Heart left ventricle (tissue), 16 donors: ENCODE results near the gene CCDC7. TPM values are rescaled to one million over a fixed set of nuclear protein-coding genes. Genes with fewer than 3 reads are reported as not detected.
"Not testable (repeated sequence)": the region's sequence is repeated elsewhere in the genome, so short reads cannot be mapped to it uniquely, and the experiment has no call there.

Experiments
- ATAC-seq, 4 donors: fragments of 200-7000 bp; cut with Tn5 transposase; one replicate each; pipeline ENCODE4 v1.9.1; 2020 to 2022; ENCODE audit warnings: moderate library complexity in 4 of 4, mild to moderate bottlenecking in 3 of 4, moderate number of reproducible peaks in 1 of 4
- DNase-seq, 5 donors: peaks; one replicate each; pipeline ENCODE4 v3.0.0-alpha.2; 2020
- H3K27ac ChIP-seq, 12 donors: fragments of 200-600 bp; sonication (generic) in 4 of 12; one replicate each; pipeline versions ENCODE4 v1.5.0 to v1.8.0; 2016 to 2022; ENCODE audit warnings: mild to moderate bottlenecking in 2 of 12
- H3K27me3 ChIP-seq, 9 donors: fragments of 200-600 bp; sonication (generic) in 2 of 9; one replicate each; pipeline versions ENCODE4 v1.5.1 to v1.8.0; 2016 to 2022; ENCODE audit warnings: mild to moderate bottlenecking in 3 of 9
- H3K36me3 ChIP-seq, 9 donors: fragments of 200-600 bp; sonication (generic) in 2 of 9; one replicate each; pipeline versions ENCODE4 v1.5.0 to v1.8.0; 2018 to 2022; ENCODE audit warnings: mild to moderate bottlenecking in 2 of 9
- H3K4me1 ChIP-seq, 12 donors: fragments of 200-600 bp; sonication (generic) in 4 of 12; one replicate each; pipeline versions ENCODE4 v1.5.0 to v1.8.0; 2016 to 2022; ENCODE audit warnings: mild to moderate bottlenecking in 3 of 12
- H3K4me3 ChIP-seq, 12 donors: fragments of 200-600 bp; sonication (generic) in 4 of 12; one replicate each; pipeline versions ENCODE4 v1.5.0 to v1.8.0; 2017 to 2022; ENCODE audit warnings: mild to moderate bottlenecking in 9 of 12, moderate library complexity in 4 of 12
- H3K9me3 ChIP-seq, 12 donors: fragments of 200-600 bp; sonication (generic) in 4 of 12; one replicate each; pipeline versions ENCODE4 v1.5.0 to v1.8.0; 2016 to 2022; ENCODE audit warnings: mild to moderate bottlenecking in 1 of 12
- CTCF ChIP-seq, 12 donors: fragments of 200-600 bp; sonication (generic) in 4 of 12; IDR thresholded peaks; one replicate each; pipeline versions ENCODE4 v1.5.0 to v1.8.0; 2018 to 2022; ENCODE audit warnings: antibody characterized with exemption in 12 of 12, mild to moderate bottlenecking in 5 of 12
- POLR2A ChIP-seq, 2 donors: fragments of 450-650 bp; IDR thresholded peaks; one replicate each; pipeline ENCODE4 v1.6.1; 2017; ENCODE audit warnings: antibody characterized with exemption in 2 of 2, mild to moderate bottlenecking in 2 of 2, moderate library complexity in 2 of 2
- WGBS, 4 donors: extraction: QIAGEN DNeasy Blood & Tissue Kit in 2 of 4; methylation state at CpG; one replicate each; pipeline versions ENCODE4 v1.1.5 to v1.1.7; 2013 to 2018; 5-methylcytosine and 5-hydroxymethylcytosine counted together
- intact Hi-C, 10 donors: fragments of 100-400 bp; cut with DNase I; formaldehyde crosslinking; loops; one replicate each; pipeline versions ENCODE4 v1.11.1 to v1.14.2; 2022
- polyA plus RNA-seq, 2 donors: library from polyadenylated mRNA; stranded (reverse); fragments of 200-250 nt; gene quantifications; one replicate each; pipeline ENCODE4 v1.2.3, GENCODE V29; 2013
- total RNA-seq, 9 donors: library from RNA; depleted of rRNA in 2 of 9; stranded (reverse); fragments of >200 nt in 2 of 9; fragmentation: NEBNext Ultra II Directional in 3 of 9; extraction: Animal tissue kit (Norgen Biotek cat#: 25700) in 3 of 9; gene quantifications; one replicate each; pipeline versions ENCODE4 v1.1.0 to v1.2.4, GENCODE V29; 2016 to 2023
- donor health status: ischemic (EF 13 %, LVEDD 7.1; RV severe dilation, severe dysfunction).
- donor health status: healthy with polysubstance abuse.
- donor health status: DM: no; HTN: yes; CAD: no.
- donor health status: DM: no; HTN: no; CAD: no.
- donor health status: ischemic (EF 25% LVEDD 6.9; RV normal size, moderate dysfunction).
- donor health status: ischemic (EF 25% LVEDD 5.7; RV mildly dilated, moderate dysfunction).
- donor health status: healthy.
- donor health status: DM: yes; HTN: yes; CAD: no.
- donor health status: ischemic (EF 35%, LVEDD 5.7; RV mildly dilated, moderate dysfunction).
- donor health status: nonischemic (EF 11% LVEDD 7.7; RV severe dilation, severe dysfunction).
- donor health status: DM: yes; HTN: yes; CAD: no.
- donor health status: PGD.
- donor health status: ischemic (EF 29% LVEDD 5.4; RV normal size, mild dysfunction).
- donor health status: nonischemic (EF 23%, LVEDD 6.1; RV moderate dilation, normal function).

CCDC7 gene
- total and polyA plus RNA-seq, 11 donors, result 1.5 to 41.3 (median 22.4) TPM

GRCh38 chr10:32693441-32693979 lies 247.6 kb downstream of the CCDC7 start:
- no peak overlapping the region for H3K4me3 ChIP-seq
- peaks cover 0 to 21% (median 4%) of the 10 kb centered on the region in 12 donors for H3K9me3 ChIP-seq
- peaks cover 0 to 11% (median 0%) of the 10 kb centered on the region in 9 donors for H3K36me3 ChIP-seq
- no peak for DNase-seq
- intact Hi-C loops, result no loop called here
- ATAC-seq, result no peak
- H3K4me1 ChIP-seq, result no peaks in the 10 kb centered on the region
- H3K27me3 ChIP-seq, result no peaks in the 10 kb centered on the region
- H3K27ac ChIP-seq, result no peak overlapping the region
- WGBS, 4 donors, result 78 to 89% (median 83%) methylated on average over 4 of the region's 4 CpGs
- TF ChIP-seq POLR2A (IDR thresholded peaks at IDR 0.05) (no peak), CTCF (IDR thresholded peaks at IDR 0.05) (no peak)

- H3K27me3 ChIP-seq, H3K4me3 ChIP-seq, ATAC-seq, intact Hi-C loops, DNase-seq, H3K4me1 ChIP-seq, H3K27ac ChIP-seq: not testable (repeated sequence)
- 92 to 100% (median 96%) methylated on average over 2 of the region's 2 CpGs for WGBS, 4 donors
- Histone ChIP-seq H3K9me3 (peaks cover 0 to 23% (median 6%) of the 10 kb centered on the region in 12 donors), H3K36me3 (peaks cover 0 to 11% (median 0%) of the 10 kb centered on the region in 9 donors)
Measured at GRCh38 chr10:32699683-32700082, 253.7 kb downstream of the CCDC7 start.

GRCh38 chr10:32713560-32713959 lies 267.6 kb downstream of the CCDC7 start:
- no peak for DNase-seq
- 42 to 56% (median 54%) methylated on average over 1 of the region's 1 CpG for WGBS, 4 donors
- Histone ChIP-seq H3K4me3 (no peak overlapping the region), H3K4me1 (no peaks in the 10 kb centered on the region), H3K27ac (no peak overlapping the region), H3K27me3 (no peaks in the 10 kb centered on the region), H3K36me3 (no peaks in the 10 kb centered on the region), H3K9me3 (peaks cover 0 to 63% (median 7%) of the 10 kb centered on the region in 12 donors)
- intact Hi-C loops, result no loop called here
- no peak for TF ChIP-seq POLR2A (IDR thresholded peaks at IDR 0.05)
- no peak for TF ChIP-seq CTCF (IDR thresholded peaks at IDR 0.05)
- no peak for ATAC-seq

- Histone ChIP-seq H3K27me3 (no peaks in the 10 kb centered on the region), H3K36me3 (peaks cover 0 to 9% (median 0%) of the 10 kb centered on the region in 9 donors), H3K27ac (no peak overlapping the region), H3K4me1 (no peaks in the 10 kb centered on the region), H3K4me3 (no peak overlapping the region), H3K9me3 (peaks cover 0 to 11% (median 0%) of the 10 kb centered on the region in 12 donors)
- 88 to 94% (median 93%) methylated on average over 9 of the region's 9 CpGs for WGBS, 4 donors
- DNase-seq (no peak), ATAC-seq (no peak)
- TF ChIP-seq CTCF (IDR thresholded peaks at IDR 0.05) (no peak), POLR2A (IDR thresholded peaks at IDR 0.05) (no peak)
- intact Hi-C loops, result no loop called here
Measured at GRCh38 chr10:32731527-32731926, 285.6 kb downstream of the CCDC7 start.

- intact Hi-C loops, result no loop called here
- ATAC-seq, result no peak
- Histone ChIP-seq H3K27me3 (no peaks in the 10 kb centered on the region), H3K4me3 (no peak overlapping the region), H3K9me3 (peaks cover 0 to 39% (median 4%) of the 10 kb centered on the region in 12 donors), H3K27ac (no peak overlapping the region), H3K36me3 (peaks cover 0 to 3% (median 0%) of the 10 kb centered on the region in 9 donors), H3K4me1 (no peaks in the 10 kb centered on the region)
- TF ChIP-seq POLR2A (IDR thresholded peaks at IDR 0.05) (no peak), CTCF (IDR thresholded peaks at IDR 0.05) (no peak)
- 91 to 94% (median 93%) methylated on average over 3 of the region's 3 CpGs for WGBS, 4 donors
- DNase-seq, result no peak
Measured at GRCh38 chr10:32738958-32739357, 293.0 kb downstream of the CCDC7 start.
